SU-DHL-6 (cell line): ENCODE data around the gene LSM2.

Experiments
- CTCF ChIP-seq: fragments of 200-600 bp; sonication (generic); IDR thresholded peaks from one replicate; pipeline ENCODE4 v1.5.1; 2017; ENCODE audit warnings: antibody characterized with exemption, mild to moderate bottlenecking, low read length, moderate library complexity; ENCODE audit not compliant: insufficient read depth, poor library complexity, severe bottlenecking
- EZH2phosphoT487 ChIP-seq: fragments of 200-600 bp; sonication (generic), shearing (Covaris generic); conservative IDR thresholded peaks from 2 replicates; pipeline ENCODE4 v1.6.1; 2018; ENCODE audit warnings: mild to moderate bottlenecking, antibody characterized with exemption, low read length, moderate library complexity, mixed read lengths

GRCh38 chr6:31763619-31763940, 43.2 kb downstream of the LSM2 start:
- no peak for TF ChIP-seq CTCF
- TF ChIP-seq EZH2phosphoT487 = no peak
